GM19397 (cell line): ENCODE results near the gene MED13.
"Not testable (repeated sequence)": the region's sequence is repeated elsewhere in the genome, so short reads cannot be mapped to it uniquely, and the experiment has no call there.

Experiments used
- ATAC-seq: cut with Tn5 transposase; IDR thresholded peaks from one replicate; pipeline ENCODE4 v1.9.1; 2021; ENCODE audit warnings: mild to moderate bottlenecking, moderate library complexity; ENCODE audit not compliant: unreplicated experiment

The MED13 gene

DNA sequence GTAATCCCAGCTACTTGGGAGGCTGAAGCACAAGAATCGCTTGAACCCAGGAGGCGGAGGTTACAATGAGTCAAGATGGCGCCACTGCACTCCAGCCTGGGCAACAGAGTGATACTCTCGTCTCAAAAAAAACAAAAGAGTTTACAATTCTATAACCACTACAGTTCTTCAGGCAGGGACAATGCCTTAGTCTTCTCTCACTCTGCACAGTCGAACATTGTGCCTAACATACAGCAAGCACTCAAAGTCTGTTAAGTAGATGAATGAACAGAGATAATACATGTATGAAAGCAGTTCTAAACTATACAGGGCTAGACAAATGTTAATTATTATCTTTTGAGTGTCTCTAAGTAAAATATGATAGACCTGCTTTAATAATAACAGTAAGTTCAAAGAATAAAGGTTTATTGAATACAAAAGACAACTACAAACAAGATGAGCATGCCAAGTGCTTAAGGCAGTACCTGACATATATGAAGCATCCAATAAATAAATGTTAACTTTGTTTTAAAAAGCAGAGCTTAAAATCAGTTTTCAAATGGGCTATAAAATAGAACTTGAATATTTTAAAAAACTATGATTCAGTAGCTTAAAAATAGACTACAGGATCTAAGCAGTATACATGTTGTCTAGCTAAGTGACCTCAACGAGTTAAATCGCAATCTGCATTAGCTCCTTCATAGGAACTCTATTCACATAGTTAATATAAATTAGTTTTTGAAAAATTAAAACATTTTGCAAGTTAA, 156.6 kb downstream of the MED13 start:
- no peak for ATAC-seq

DNA sequence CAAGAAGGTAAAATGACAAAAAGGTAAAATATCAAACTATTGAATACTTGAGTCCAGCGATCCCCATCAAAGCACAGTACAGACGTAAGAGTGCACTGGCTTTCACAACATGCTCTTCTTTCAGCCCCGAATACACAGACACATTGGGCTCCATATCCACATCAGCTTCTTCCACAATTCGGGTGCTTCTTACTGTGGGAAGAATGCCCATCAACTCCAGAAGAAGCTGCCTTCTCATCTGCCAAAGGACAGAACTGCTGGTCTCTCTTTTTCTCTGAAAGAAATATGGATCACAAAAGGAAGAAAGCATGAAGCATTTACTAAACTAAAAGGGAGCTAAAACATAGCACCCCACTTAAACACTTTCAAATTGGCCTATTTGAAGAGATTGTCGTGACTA, 157.7 kb downstream of the MED13 start:
- ATAC-seq = no peak

DNA sequence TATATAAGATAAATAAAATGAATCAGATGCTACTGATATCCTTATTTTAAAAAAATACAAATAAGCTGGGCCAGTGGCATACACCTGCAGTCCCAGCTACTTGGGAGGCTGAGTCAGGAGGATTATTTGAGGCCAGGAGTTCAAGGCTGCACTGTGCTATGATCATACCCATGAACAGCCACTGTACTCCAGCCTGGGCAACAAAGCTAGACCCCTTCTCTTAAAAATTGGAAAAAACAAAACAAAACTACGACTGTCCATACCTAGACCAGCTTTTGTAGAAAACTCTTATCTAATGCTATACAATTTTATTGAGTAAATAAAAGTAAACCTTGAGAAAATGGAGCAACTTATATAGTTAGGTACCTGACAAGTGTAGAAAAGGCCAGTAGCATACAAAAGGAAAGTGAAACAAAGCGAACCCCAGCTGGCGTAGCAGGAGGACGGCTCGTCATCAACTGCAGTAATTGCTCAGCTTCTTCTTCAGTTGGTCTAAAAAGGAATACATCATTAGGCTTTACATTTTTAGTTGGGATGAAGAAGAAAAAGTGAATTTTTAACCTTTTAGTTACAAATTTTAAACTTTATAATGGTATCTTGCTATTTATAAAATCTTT, 160.9 kb downstream of the MED13 start:
- peak; percentile 74 for ATAC-seq

GRCh38 chr17:61903251-61903650, 161.8 kb downstream of the MED13 start:
- no peak for ATAC-seq

DNA sequence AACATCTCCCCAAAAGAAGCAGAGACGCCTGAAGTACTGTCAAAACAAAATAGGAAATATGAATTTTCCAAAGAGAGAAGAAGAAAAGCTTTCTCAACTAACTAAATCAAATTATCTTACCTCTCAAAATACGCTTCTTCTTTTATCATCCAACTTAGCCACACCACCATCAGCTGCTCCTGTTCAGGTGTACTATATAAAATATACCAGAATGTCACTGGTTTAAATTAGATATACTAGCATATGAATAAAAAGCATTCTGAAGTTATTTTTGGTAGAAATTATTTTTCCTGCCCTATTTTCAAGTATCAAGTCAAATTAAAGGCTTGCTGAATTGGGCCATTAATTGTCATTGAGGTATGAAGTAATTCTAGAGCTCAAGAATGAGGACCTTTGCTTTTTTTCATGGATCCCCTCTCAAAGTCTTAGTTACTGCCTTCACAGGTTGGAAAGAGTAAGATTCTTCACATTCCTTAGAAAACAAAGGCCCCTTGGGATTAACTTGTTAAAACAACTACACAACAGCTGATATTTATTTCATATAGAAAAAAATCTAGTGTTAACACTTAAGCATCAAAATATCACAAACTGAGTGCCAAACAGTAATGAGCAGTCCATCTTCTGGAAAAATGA, 167.4 kb downstream of the MED13 start:
- no peak for ATAC-seq

- no peak for ATAC-seq
Measured at GRCh38 chr17:61895391-61895790, 169.7 kb downstream of the MED13 start.

DNA sequence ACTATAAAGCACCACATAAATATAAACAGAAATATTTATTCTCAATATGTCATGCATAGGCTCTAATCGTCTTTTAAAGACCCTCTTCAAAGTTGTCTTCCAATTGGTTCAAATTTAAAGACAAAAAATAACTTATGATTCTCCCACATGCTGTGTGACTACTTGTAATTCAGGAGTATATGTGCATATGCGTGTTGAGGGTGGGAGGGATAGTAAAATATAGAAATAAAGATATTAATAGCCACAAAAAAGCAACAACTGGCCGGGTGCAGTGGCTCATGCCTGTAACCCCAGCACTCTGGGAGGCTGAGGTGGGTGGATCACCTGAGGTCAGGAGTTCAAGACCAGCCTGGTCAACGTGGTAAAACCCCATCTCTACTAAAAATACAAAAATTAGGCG, 170.8 kb downstream of the MED13 start:
- not testable (repeated sequence) for ATAC-seq
